ENCODE measurements around the gene GPC6. TPM values are rescaled to one million over a fixed set of nuclear protein-coding genes. Genes with fewer than 3 reads are reported as not detected.

Gene GPC6
- polyA plus RNA-seq, 1 donor (not counting 4 experiments of a cell fraction or from before 2014, with no cell fraction given): 0.42 TPM

DNA sequence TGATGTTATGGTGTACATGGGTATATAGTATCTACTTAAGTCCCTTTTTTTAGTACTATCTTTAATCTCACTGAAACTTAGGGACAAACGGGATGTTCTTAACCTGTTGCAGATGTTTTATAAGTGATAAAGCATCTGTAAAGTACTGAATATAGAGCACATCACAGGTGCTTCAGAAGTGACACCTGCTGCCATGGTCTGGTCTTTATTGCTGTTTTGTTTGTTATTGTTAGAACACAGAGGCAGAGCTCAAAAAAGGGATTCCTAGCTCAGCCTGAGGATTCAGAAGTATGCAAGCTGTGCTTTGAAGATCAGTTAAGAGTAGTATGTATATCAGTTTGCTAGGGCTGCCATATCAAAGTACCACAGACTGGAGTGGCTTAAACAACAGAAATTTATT, 1033.4 kb downstream of the GPC6 start:
- no peak overlapping the region for H3K4me2 ChIP-seq (ENCODE audit: control insufficient read depth, extremely low read depth, insufficient read depth, low read depth, low read length)
- FAIRE-seq (no peak), DNase-seq (ENCODE audit: low read depth, low spot score) (no peak)
- no peaks in the 10 kb centered on the region for H3K4me1 ChIP-seq (ENCODE audit: control insufficient read depth, extremely low read depth, insufficient read depth, low read length)
- no peaks in the 10 kb centered on the region for H3K9me3 ChIP-seq (ENCODE audit: control insufficient read depth, low read depth, low read length)
- H3K36me3 ChIP-seq (ENCODE audit: control insufficient read depth in 2 of 2, extremely low read depth in 1 of 2, insufficient read depth in 2 of 2, low read length in 2 of 2): no peaks in the 10 kb centered on the region
- H4K20me1 ChIP-seq (ENCODE audit: control insufficient read depth, extremely low read depth, insufficient read depth, low read length): no peaks in the 10 kb centered on the region
- dilution Hi-C loops (cut with MboI; ENCODE audit: extremely low pct_ligation_motif_present, low sequenced_read_pairs): no loop called here
- no peak overlapping the region for H3K27ac ChIP-seq (ENCODE audit: control insufficient read depth, insufficient read depth, low read length)
- no peaks in the 10 kb centered on the region for H3K79me2 ChIP-seq (ENCODE audit: control insufficient read depth, insufficient read depth, low read length)
- no peaks in the 10 kb centered on the region for H3K27me3 ChIP-seq (ENCODE audit: control insufficient read depth, extremely low read depth, insufficient read depth, low read length)
- no peak overlapping the region for H2AFZ ChIP-seq (ENCODE audit: control insufficient read depth, low read length)
- H3K9ac ChIP-seq (ENCODE audit: control insufficient read depth, extremely low read depth, insufficient read depth, low read length): no peak overlapping the region
- TF ChIP-seq CTCF (optimal IDR thresholded peaks at IDR 0.05 in 1 of 3, IDR thresholded peaks at IDR 0.05 in 1 of 3, conservative IDR thresholded peaks at IDR 0.05 in 1 of 3; ENCODE audit: extremely low read depth in 1 of 3, insufficient read depth in 2 of 3, low read length in 3 of 3): no peak
- TF ChIP-seq EZH2 (IDR thresholded peaks at IDR 0.05; ENCODE audit: low read length): no peak
- no peak overlapping the region for H3K4me3 ChIP-seq (ENCODE audit: control insufficient read depth in 2 of 3, extremely low read depth in 1 of 3, insufficient read depth in 2 of 3, low read depth in 1 of 3, low read length in 3 of 3)
- H3K9me1 ChIP-seq (ENCODE audit: control insufficient read depth, extremely low read depth, insufficient read depth, low read length): no peaks in the 10 kb centered on the region

DNA sequence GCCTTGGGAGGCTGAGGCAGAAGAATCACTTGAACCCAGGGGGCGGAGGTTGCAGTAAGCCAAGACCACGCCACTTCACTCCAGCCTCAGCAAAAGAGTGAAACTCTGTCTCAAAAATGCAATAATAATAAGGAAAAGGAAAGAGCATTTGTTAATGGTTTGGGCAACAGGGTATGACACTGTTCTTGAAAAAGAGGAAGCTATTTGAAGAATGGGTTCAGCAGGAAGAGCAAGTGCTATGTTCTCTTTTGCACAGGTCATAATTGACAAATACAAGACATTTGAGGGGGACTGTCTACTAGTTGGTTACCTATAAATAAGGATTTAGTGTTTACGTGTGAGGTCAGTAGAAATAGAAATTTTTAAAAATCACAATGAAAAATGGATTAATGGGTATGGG, 1034.6 kb downstream of the GPC6 start:
- FAIRE-seq (no peak), DNase-seq (ENCODE audit: low read depth, low spot score) (no peak)
- H3K27me3 ChIP-seq (ENCODE audit: control insufficient read depth, extremely low read depth, insufficient read depth, low read length): no peaks in the 10 kb centered on the region
- H3K9me3 ChIP-seq (ENCODE audit: control insufficient read depth, low read depth, low read length): no peaks in the 10 kb centered on the region
- no peaks in the 10 kb centered on the region for H4K20me1 ChIP-seq (ENCODE audit: control insufficient read depth, extremely low read depth, insufficient read depth, low read length)
- H3K36me3 ChIP-seq (ENCODE audit: control insufficient read depth in 2 of 2, extremely low read depth in 1 of 2, insufficient read depth in 2 of 2, low read length in 2 of 2): no peaks in the 10 kb centered on the region
- H3K9me1 ChIP-seq (ENCODE audit: control insufficient read depth, extremely low read depth, insufficient read depth, low read length): no peaks in the 10 kb centered on the region
- H3K79me2 ChIP-seq (ENCODE audit: control insufficient read depth, insufficient read depth, low read length): no peaks in the 10 kb centered on the region
- no peak overlapping the region for H3K27ac ChIP-seq (ENCODE audit: control insufficient read depth, insufficient read depth, low read length)
- H3K4me3 ChIP-seq (ENCODE audit: control insufficient read depth in 2 of 3, extremely low read depth in 1 of 3, insufficient read depth in 2 of 3, low read depth in 1 of 3, low read length in 3 of 3): no peak overlapping the region
- dilution Hi-C loops (cut with MboI; ENCODE audit: extremely low pct_ligation_motif_present, low sequenced_read_pairs): no loop called here
- TF ChIP-seq CTCF (optimal IDR thresholded peaks at IDR 0.05 in 1 of 3, IDR thresholded peaks at IDR 0.05 in 1 of 3, conservative IDR thresholded peaks at IDR 0.05 in 1 of 3; ENCODE audit: extremely low read depth in 1 of 3, insufficient read depth in 2 of 3, low read length in 3 of 3): no peak
- TF ChIP-seq EZH2 (IDR thresholded peaks at IDR 0.05; ENCODE audit: low read length): no peak
- no peak overlapping the region for H2AFZ ChIP-seq (ENCODE audit: control insufficient read depth, low read length)
- H3K9ac ChIP-seq (ENCODE audit: control insufficient read depth, extremely low read depth, insufficient read depth, low read length): no peak overlapping the region
- H3K4me2 ChIP-seq (ENCODE audit: control insufficient read depth, extremely low read depth, insufficient read depth, low read depth, low read length): no peak overlapping the region
- peaks cover 5% of the 10 kb centered on the region for H3K4me1 ChIP-seq (ENCODE audit: control insufficient read depth, extremely low read depth, insufficient read depth, low read length)

Data from keratinocyte (primary cell).